Liver (tissue), 9 donors: ENCODE results near the gene SLC25A39. TPM values are rescaled to one million over a fixed set of nuclear protein-coding genes. Genes with fewer than 3 reads are reported as not detected.

Source experiments
- DNase-seq: peaks from one replicate; pipeline ENCODE4 v3.0.0-alpha.2; 2017; ENCODE audit warnings: low spot score
- H3K27ac ChIP-seq, 2 donors: one replicate each; pipeline ENCODE4 v1.7.0; 2013; ENCODE audit warnings: inconsistent platforms in 2 of 2, low read length in 2 of 2, control low read depth in 1 of 2, low read depth in 1 of 2, mild to moderate bottlenecking in 1 of 2
- H3K27me3 ChIP-seq, 4 donors: one replicate each; pipeline versions ENCODE4 v1.6.1 to v1.7.0; 2013; ENCODE audit warnings: low read length in 3 of 4, inconsistent platforms in 1 of 4, mild to moderate bottlenecking in 1 of 4, moderate library complexity in 1 of 4; ENCODE audit not compliant: control insufficient read depth in 4 of 4, insufficient read depth in 4 of 4
- H3K36me3 ChIP-seq, 4 donors: one replicate each; pipeline versions ENCODE4 v1.6.1 to v1.7.0; 2013; ENCODE audit warnings: low read length in 3 of 4, mild to moderate bottlenecking in 3 of 4, low read depth in 1 of 4, moderate library complexity in 1 of 4; ENCODE audit not compliant: control insufficient read depth in 4 of 4, insufficient read depth in 3 of 4
- H3K4me1 ChIP-seq, 4 donors: one replicate each; pipeline versions ENCODE4 v1.6.1 to v1.7.0; 2013; ENCODE audit warnings: low read length in 3 of 4, mild to moderate bottlenecking in 3 of 4, moderate library complexity in 1 of 4; ENCODE audit not compliant: control insufficient read depth in 4 of 4, insufficient read depth in 4 of 4
- H3K4me3 ChIP-seq, 3 donors: one replicate each; pipeline versions ENCODE4 v1.6.1 to v1.7.0; 2013; ENCODE audit warnings: low read length in 3 of 3, control low read depth in 1 of 3, low read depth in 1 of 3, mild to moderate bottlenecking in 1 of 3
- H3K9ac ChIP-seq, 2 donors: one replicate each; pipeline ENCODE4 v1.7.0; 2013; ENCODE audit warnings: low read length in 2 of 2, mild to moderate bottlenecking in 2 of 2, moderate library complexity in 2 of 2, control low read depth in 1 of 2, low read depth in 1 of 2
- H3K9me3 ChIP-seq, 4 donors: one replicate each; pipeline versions ENCODE4 v1.6.1 to v1.7.0; 2013; ENCODE audit warnings: low read length in 3 of 4; ENCODE audit not compliant: control insufficient read depth in 4 of 4
- CTCF ChIP-seq: fragments of 150-350 bp; IDR thresholded peaks from 2 replicates; pipeline ENCODE4 v1.5.1; 2017; ENCODE audit warnings: improper control_type of control experiment, low read depth, low read length; ENCODE audit not compliant: missing input control
- EGR1 ChIP-seq, 2 donors: IDR thresholded peaks; 2 replicates each; pipeline ENCODE4 v1.6.1; 2016 to 2018; ENCODE audit warnings: antibody characterized with exemption in 2 of 2, low read depth in 2 of 2
- FOXA1 ChIP-seq: IDR thresholded peaks from 2 replicates; pipeline ENCODE4 v1.6.1; 2016; ENCODE audit warnings: antibody characterized with exemption
- FOXA2 ChIP-seq: IDR thresholded peaks from 2 replicates; pipeline ENCODE4 v1.6.1; 2016; ENCODE audit warnings: antibody characterized with exemption
- GABPA ChIP-seq, 2 donors: IDR thresholded peaks in 1 of 2; conservative IDR thresholded peaks in 1 of 2; 2 replicates each; pipeline ENCODE4 v1.6.1; 2016; ENCODE audit warnings: antibody characterized with exemption in 2 of 2, mild to moderate bottlenecking in 1 of 2, moderate library complexity in 1 of 2
- HNF4A ChIP-seq, 2 donors: conservative IDR thresholded peaks; 2 replicates each; pipeline ENCODE4 v1.6.1; 2016; ENCODE audit warnings: antibody characterized with exemption in 2 of 2, mild to moderate bottlenecking in 2 of 2
- HNF4G ChIP-seq: IDR thresholded peaks from 2 replicates; pipeline ENCODE4 v1.6.1; 2016; ENCODE audit warnings: antibody characterized with exemption
- JUND ChIP-seq, 2 donors: IDR thresholded peaks; 2 replicates each; pipeline ENCODE4 v1.6.1; 2016; ENCODE audit warnings: antibody characterized with exemption in 2 of 2
- MAX ChIP-seq: IDR thresholded peaks from 2 replicates; pipeline ENCODE4 v1.6.1; 2016; ENCODE audit warnings: antibody characterized with exemption
- NR2F2 ChIP-seq: IDR thresholded peaks from 2 replicates; pipeline ENCODE4 v1.6.1; 2016; ENCODE audit warnings: antibody characterized with exemption
- RAD21 ChIP-seq, 2 donors: IDR thresholded peaks; 2 replicates each; pipeline ENCODE4 v1.6.1; 2016; ENCODE audit warnings: antibody characterized with exemption in 2 of 2, mild to moderate bottlenecking in 2 of 2
- RXRA ChIP-seq, 2 donors: IDR thresholded peaks; 2 replicates each; pipeline ENCODE4 v1.6.1; 2017 to 2018; ENCODE audit warnings: antibody characterized with exemption in 2 of 2, mild to moderate bottlenecking in 1 of 2
- SP1 ChIP-seq: IDR thresholded peaks from 2 replicates; pipeline ENCODE4 v1.6.1; 2018; ENCODE audit warnings: antibody characterized with exemption, mild to moderate bottlenecking
- TAF1 ChIP-seq: conservative IDR thresholded peaks from 2 replicates; pipeline ENCODE4 v1.6.1; 2016; ENCODE audit warnings: antibody characterized with exemption, mild to moderate bottlenecking
- YY1 ChIP-seq: IDR thresholded peaks from 2 replicates; pipeline ENCODE4 v1.6.1; 2016; ENCODE audit warnings: antibody characterized with exemption, mild to moderate bottlenecking
- ZBTB33 ChIP-seq: IDR thresholded peaks from 2 replicates; pipeline ENCODE4 v1.6.1; 2016; ENCODE audit warnings: antibody characterized with exemption
- WGBS: extraction: QIAGEN DNeasy Blood & Tissue Kit; methylation state at CpG from one replicate; pipeline ENCODE4 v1.1.7; 2013; 5-methylcytosine and 5-hydroxymethylcytosine counted together
- polyA plus RNA-seq, 2 donors: library from polyadenylated mRNA; stranded (reverse) in 1 of 2; unstranded in 1 of 2; fragments of 200-250 nt in 1 of 2; fragments of >200 nt in 1 of 2; fragmentation: Nextera tagmentation in 1 of 2; extraction: Ambion mirVana in 1 of 2; gene quantifications; one replicate each; pipeline versions ENCODE4 v1.2.1 to v1.2.3, GENCODE V29; 2013 to 2015
- total RNA-seq, 2 donors: library from RNA; depleted of rRNA; stranded (reverse); fragments of >200 nt; gene quantifications; one replicate each; pipeline ENCODE4 v1.2.3, GENCODE V29; 2014
- TF ChIP-seq, protein P1 (sequence below): IDR thresholded peaks from 2 replicates; pipeline ENCODE4 v1.6.1; 2016; ENCODE audit warnings: antibody characterized with exemption, mild to moderate bottlenecking
- TF ChIP-seq, protein P2 (sequence below): IDR thresholded peaks from 2 replicates; pipeline ENCODE4 v1.6.1; 2016; ENCODE audit warnings: antibody characterized with exemption
- donor health status: healthy.
- donor health status: healthy.
- donor health status: healthy.
- donor health status: healthy.
- donor health status: healthy.

SLC25A39 gene
- total and polyA plus RNA-seq, 4 donors: 62.0 to 395 (median 83.8) TPM

GRCh38 chr17:44314031-44314430, 10.6 kb downstream of the SLC25A39 start:
- TF ChIP-seq NR2F2 (no peak), GABPA (IDR thresholded peaks at IDR 0.05 in 1 of 2, conservative IDR thresholded peaks at IDR 0.05 in 1 of 2) (no peak), ZBTB33 (no peak), EGR1 (IDR thresholded peaks at IDR 0.05; ENCODE audit: low read depth in 2 of 2) (no peak), JUND (IDR thresholded peaks at IDR 0.05) (no peak), MAX (no peak), FOXA2 (no peak), FOXA1 (no peak), RXRA (IDR thresholded peaks at IDR 0.05) (no peak), TAF1 (no peak), YY1 (no peak), CTCF (no peak), HNF4A (conservative IDR thresholded peaks at IDR 0.05) (no peak), SP1 (no peak), HNF4G (no peak), RAD21 (IDR thresholded peaks at IDR 0.05) (no peak)
- TF ChIP-seq, protein P1, sequence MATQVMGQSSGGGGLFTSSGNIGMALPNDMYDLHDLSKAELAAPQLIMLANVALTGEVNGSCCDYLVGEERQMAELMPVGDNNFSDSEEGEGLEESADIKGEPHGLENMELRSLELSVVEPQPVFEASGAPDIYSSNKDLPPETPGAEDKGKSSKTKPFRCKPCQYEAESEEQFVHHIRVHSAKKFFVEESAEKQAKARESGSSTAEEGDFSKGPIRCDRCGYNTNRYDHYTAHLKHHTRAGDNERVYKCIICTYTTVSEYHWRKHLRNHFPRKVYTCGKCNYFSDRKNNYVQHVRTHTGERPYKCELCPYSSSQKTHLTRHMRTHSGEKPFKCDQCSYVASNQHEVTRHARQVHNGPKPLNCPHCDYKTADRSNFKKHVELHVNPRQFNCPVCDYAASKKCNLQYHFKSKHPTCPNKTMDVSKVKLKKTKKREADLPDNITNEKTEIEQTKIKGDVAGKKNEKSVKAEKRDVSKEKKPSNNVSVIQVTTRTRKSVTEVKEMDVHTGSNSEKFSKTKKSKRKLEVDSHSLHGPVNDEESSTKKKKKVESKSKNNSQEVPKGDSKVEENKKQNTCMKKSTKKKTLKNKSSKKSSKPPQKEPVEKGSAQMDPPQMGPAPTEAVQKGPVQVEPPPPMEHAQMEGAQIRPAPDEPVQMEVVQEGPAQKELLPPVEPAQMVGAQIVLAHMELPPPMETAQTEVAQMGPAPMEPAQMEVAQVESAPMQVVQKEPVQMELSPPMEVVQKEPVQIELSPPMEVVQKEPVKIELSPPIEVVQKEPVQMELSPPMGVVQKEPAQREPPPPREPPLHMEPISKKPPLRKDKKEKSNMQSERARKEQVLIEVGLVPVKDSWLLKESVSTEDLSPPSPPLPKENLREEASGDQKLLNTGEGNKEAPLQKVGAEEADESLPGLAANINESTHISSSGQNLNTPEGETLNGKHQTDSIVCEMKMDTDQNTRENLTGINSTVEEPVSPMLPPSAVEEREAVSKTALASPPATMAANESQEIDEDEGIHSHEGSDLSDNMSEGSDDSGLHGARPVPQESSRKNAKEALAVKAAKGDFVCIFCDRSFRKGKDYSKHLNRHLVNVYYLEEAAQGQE: no peak
- TF ChIP-seq, protein P2, sequence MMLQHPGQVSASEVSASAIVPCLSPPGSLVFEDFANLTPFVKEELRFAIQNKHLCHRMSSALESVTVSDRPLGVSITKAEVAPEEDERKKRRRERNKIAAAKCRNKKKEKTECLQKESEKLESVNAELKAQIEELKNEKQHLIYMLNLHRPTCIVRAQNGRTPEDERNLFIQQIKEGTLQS: no peak
- no peaks in the 10 kb centered on the region for H3K36me3 ChIP-seq
- H3K9ac ChIP-seq: no peak overlapping the region
- DNase-seq: no peak
- 85% methylated on average over 7 of the region's 7 CpGs for WGBS
- no peaks in the 10 kb centered on the region for H3K9me3 ChIP-seq
- H3K27me3 ChIP-seq: peaks cover 0 to 6% (median 3%) of the 10 kb centered on the region in 4 donors
- peaks cover 0 to 6% (median 2%) of the 10 kb centered on the region in 4 donors for H3K4me1 ChIP-seq
- no peak overlapping the region for H3K4me3 ChIP-seq
- H3K27ac ChIP-seq: no peak overlapping the region
